GM15510 (cell line): ENCODE results near the gene PRKCA.

Experiments used
- POLR2A ChIP-seq: IDR thresholded peaks from 3 replicates; pipeline ENCODE4 v1.6.1; 2011; ENCODE audit warnings: borderline replicate concordance; ENCODE audit not compliant: insufficient read length; ENCODE audit errors: extremely low read depth

The PRKCA gene

DNA sequence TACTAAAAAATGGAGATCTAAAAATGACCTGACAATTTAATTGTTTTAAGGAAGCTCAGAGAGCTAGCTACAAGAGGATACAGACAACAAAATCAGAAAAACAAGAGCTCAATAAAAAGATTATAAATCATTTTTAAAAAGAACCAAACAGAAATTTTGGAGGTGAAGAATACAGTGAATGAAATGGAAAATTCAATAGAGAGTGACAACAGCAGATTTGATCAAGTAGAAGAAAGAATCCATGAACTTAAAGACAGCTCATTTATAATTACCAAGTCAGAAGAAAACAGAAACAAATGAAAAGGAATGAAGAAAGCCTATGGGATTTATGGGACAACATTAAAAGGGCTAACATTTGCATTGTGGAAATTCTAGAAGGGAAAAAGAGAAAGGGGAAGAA, 395.9 kb downstream of the PRKCA start:
- TF ChIP-seq POLR2A, result no peak

DNA sequence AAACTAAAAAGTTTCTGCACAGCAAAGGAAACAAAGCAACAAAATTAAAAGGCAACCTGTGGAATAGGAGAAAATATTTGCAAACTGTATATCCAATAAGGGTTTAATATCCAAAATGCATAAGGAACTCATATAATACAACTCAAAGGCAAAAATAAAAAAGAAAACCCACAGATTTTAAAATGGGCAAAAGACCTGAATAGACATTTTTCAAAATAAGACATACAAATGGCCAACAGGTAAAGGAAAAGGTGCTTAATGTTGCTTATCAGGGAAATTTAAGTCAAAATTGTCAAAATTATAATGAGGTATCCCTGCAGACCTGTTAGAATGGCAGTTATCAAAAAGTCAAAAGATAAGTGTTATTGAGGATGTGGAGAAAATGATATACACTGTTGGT, 399.0 kb downstream of the PRKCA start:
- no peak for TF ChIP-seq POLR2A

DNA sequence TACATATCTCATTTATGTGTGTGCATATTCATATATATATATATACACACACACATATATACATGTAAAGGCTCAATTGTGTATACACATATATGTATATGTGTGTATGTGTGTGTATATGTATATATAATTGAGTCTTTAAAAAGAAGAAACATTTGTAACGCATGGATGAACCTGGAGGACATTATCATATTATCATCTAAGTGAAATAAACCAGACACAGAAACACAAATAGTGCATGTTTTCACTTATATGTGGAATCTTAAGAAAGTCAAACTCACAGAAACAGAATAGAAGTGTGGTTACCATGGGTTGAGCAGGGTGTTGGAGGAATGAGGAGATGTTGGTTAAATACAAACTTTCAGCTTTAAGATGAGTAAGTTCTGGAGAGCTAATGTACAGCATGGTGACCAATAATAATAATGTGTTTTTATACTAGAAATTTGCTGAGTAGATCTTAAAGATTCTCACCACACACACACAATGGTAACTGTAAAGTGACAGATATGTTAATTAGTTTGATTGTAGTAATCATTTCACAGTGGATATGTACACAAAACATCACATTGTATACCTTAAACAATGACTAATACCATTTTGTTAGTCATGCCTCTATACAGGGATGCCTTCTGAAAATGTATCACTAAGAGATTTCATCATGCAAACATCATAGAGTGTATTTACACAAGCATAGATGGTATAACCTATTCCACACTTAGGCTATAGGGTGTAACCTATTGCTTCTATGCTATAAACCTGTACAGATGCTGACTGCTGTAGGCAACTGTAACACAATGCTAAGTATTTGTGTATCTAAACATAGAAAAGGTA, 399.9 kb downstream of the PRKCA start:
- TF ChIP-seq POLR2A, result no peak

DNA sequence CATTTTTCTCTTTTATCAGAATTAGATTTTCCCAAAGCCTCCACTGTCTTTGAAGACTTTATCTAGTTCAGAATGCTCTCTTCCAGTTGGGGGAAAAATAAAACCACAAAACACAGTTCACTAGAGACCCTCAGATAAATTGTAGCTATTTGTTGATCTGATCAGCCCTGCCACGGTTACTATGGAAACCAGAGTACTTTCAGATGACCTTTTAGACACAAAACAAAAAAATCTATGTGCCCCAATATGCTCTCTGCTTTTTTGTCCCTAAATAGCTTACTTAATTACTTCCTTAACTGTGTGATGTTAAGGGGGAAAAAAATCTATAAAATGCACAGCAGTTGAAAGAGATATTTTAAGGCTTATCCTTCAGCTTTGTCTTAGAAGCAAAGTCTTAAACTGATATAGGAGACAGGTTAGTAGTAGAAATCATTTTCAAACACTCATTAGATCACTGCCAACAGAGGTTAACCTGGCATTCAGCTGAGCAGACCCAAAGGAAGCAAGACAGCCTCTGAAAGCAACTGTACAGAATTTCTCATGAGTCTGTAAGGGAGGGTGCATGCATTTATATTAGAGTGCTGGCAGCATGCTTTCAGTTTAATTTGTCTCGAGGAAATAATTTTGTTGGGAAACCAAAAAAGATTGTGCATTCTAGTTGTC, 402.6 kb downstream of the PRKCA start:
- no peak for TF ChIP-seq POLR2A

DNA sequence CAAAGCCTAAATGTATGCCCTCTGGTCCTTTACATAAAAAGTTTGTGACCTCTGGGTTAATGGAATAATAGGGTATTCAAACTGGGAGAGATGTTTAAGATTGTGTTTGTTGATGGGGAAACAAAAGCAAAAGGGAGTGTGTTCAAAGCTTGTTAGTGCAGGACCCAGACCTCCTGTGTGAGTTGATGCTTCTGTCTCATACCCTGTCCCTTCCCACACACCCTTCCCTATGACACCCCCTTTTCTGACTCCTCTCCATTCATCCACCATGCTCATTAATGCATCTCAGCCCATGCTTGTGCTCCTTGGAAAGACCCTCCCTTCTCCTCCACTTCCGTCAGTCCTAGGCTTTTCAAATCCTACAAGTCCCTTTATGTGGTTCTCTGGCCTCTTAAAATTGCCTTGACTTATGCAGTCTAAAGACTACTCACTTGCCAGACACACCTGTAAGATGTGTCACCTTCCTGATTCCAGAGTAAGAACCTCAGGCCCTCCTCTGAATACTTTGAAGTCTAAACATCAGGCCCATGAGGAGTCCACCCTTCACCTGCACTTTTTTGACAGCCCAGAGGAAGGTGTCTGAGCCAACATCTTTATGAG, 404.5 kb downstream of the PRKCA start:
- no peak for TF ChIP-seq POLR2A

DNA sequence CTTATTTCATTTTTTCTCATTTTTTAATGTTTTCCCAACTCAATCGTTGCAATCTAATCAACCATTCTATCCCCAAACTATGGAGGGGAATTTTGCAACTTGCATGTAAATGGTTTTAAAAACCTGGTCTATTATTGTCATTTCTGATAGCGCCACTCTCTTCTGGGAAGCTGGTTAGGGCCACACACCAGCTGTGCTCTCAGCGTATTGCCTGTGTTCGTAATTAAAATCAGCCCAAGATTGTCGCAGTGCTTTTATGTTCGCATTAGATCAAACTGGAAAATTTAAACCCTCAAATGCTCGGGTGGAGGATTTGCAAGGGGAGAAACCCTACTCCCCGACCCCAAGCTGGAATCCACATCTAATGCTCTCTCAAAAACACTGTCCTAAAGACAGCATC, 409.0 kb downstream of the PRKCA start:
- TF ChIP-seq POLR2A, result no peak

DNA sequence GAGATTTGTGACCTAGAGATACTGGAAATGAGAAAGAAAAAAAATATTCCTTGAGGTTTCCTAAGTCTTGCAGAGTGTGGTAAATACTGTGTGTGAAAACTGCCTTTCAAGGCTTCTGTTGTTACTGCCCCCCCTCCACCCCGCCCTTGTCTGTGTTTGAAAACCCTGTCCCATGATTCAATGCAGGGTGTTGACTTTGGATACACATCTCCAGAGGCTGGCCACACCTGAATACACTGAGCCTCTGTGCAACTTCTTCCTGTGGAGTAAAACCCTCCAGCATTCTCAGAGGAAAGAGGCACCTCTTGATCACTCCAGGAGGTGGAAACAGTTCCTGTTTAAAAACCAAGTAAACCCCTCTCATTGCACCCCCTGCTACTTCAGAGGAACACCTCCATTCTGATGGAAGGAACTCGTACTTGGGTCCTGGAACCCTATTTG, 409.5 kb downstream of the PRKCA start:
- no peak for TF ChIP-seq POLR2A

DNA sequence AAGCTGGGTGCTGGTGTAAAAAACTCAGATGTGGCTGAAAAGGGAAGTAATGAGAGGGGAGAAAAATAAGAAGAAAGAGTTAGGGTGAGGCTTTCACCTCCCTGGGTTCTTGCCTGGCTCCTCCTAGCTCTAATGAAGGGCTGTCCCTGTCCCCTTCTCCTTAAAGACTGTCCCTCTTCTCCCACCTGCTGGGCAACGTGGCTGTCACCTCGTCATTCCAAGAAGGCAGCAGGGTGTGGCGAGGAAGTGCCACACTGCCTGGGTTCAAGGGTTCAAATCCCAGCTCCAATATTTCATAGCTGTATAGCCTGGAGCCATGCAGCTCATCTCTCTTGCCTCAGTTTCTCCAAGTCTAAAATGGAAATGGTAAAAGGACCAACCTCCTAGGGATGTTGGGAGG, 410.0 kb downstream of the PRKCA start:
- TF ChIP-seq POLR2A, result no peak

DNA sequence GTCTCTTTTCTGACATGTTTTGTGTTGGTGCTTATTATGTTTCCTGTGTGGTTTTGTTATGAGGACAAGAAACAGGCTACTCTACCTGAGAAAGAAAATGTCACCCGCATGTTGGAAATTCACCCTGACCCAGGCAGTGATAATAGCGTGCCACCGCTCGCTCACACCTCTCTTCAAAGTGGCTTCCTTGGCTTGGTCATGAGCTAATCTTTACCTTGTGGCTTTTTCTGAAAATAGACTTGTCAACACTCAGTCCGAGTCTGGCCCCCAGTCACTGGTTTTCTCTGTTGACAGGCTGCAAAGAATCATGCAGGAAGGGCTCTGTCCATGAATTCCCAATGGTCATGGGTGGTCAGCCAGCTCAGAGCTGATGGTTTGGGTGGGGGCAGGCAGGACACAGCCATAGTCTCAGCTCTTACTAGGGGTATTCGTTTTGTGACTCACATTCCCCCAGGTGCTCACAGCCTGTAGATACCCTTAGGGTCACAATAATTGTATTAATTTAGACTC, 411.2 kb downstream of the PRKCA start:
- no peak for TF ChIP-seq POLR2A

DNA sequence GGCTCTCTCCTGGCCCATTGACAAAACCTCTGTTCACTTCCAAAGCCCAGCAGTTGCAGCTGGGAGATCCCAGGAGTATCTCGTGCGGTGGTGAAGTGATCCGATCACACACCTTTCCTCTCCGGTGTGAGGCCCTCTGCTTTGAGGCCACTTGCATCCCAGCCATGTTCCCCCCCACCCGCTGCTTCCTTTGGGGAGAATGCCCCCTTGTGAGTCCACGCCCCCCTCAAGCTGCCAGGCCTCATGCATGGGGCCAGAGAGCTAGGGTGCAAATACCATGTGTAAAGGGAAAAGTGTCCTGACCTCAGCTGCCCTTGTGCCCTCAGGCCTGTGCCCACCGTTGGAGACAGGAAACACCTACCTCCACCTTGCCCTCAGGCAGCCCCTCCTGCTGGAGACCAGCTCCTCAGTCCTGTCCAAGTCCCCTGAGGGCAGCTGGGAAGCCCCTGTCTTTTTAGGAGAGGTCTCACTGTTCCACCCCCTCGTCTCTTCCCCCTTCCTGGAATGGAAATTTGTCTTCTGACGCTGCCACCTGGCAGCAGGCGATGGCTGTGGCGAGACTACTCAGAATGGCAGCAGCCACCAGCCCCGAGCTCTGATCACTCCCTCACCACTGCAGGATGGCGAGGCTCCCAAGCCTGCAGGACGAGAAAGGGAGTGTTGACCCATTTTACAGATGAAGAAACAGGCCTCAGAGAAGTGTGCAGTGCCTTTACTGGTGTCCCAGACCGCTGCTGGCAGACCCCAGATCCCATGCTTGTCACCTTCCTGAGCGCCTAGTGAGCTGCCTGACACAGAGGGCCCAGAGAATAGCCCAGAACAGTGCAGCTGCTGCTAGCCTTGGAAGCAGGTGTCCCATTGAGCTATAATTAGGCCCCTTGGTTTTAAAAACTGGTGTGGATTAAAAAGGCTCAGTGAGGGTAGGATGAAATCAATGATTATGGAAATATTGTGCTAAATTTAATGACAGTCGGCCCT, 411.9 kb downstream of the PRKCA start:
- no peak for TF ChIP-seq POLR2A

DNA sequence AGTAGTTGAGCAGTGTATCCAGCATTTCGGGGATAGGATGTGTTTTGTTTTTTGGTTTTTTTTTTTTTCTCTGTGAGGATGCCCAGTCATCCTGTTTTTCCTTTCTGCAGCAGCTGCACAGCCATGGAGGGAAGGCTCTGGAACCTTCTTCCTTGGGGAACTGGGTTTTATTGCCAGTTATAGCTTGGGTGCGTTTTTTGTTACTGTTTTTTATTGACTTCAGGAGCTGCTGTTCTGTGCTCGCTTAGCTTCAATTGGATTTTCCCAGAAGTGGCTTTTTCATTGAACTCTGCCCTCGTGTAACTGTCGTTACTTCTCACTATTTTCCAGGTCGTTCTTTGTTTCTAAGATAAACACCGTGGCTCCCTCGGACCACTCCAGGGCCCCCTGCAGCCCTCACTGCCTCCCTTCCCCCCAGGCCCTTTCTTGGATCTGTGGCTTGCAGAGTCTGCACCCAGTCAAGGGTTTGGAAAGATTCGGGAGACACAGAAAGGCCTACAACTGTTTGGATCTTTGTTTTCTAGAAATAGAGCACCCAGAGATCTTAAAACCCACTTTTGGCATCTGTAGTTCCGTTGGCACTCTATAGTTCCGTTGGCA, 412.8 kb downstream of the PRKCA start:
- TF ChIP-seq POLR2A, result no peak

DNA sequence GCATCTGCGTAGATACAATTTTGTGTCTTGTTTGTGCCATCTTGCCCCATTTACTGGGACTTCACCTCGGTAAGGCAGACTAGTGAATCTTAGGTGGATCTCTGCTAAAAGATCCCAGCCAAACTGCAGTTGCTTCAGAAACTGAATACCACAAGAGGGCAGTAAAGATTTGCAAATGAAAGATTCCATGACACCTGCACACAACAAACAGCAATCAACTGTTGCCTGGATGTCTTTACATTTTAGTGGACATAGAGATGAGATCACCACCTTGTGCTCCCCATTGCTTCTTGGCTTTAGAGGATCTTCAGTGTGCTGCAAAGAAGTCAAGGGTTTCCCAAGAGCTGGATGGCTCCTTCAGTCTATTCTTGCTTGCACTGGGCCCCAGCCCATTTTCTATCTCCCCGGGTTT, 413.3 kb downstream of the PRKCA start:
- no peak for TF ChIP-seq POLR2A

DNA sequence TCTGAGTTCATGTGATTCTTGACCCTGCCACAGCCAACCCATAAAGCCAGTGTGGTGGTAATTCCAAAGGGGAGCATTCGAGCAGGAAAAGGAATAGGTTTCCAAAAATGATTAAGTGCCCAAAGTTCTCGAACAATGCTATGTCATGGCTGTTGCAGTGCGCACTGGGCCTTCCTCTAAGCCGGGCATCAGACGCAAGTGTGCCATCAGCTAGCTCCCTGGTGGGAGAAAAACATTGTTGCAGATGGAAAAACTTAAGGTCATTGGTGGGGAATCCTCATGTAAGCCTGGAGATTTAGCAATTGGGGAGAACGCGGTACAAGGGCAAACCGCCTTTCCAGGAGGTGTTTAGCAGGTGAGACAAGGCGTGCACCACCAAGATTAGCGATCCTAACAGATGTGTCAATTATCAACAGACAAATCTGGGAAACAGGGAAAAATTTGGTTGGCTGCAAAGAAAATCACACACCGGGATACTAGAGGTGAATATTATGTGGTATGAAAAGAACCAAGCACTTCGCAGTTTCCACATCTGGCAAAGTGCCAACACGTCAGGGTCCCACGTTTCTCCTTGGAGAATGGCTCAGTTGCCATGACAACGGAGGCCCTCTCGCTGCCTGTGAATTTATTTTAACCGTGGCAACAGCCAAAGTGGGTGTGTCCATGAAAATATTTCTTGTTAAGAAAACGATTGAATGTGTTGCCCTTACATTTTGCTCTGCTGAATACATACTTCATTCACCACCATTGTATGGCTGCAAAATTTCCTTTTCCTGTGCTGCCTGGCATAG, 414.0 kb downstream of the PRKCA start:
- no peak for TF ChIP-seq POLR2A
